Esophagus muscularis mucosa (tissue), 4 donors: ENCODE measurements around the gene CLIC4. TPM values are rescaled to one million over a fixed set of nuclear protein-coding genes. Genes with fewer than 3 reads are reported as not detected.
"Not testable (repeated sequence)": the region's sequence is repeated elsewhere in the genome, so short reads cannot be mapped to it uniquely, and the experiment has no call there.

ENCODE experiments used
- DNase-seq: peaks from one replicate; pipeline ENCODE4 v3.0.0-alpha.2; 2017; ENCODE audit errors: extremely low spot score
- H3K27ac ChIP-seq, 4 donors: fragments of 200-600 bp; sonication (generic); replicated peaks in 1 of 4; 1 replicate in 3 of 4; 2 replicates in 1 of 4; pipeline ENCODE4 v1.5.1; 2016 to 2019; ENCODE audit warnings: mild to moderate bottlenecking in 1 of 4
- H3K27me3 ChIP-seq, 4 donors: fragments of 200-600 bp; sonication (generic); one replicate each; pipeline versions ENCODE4 v1.5.1 to v1.6.0; 2016 to 2019
- H3K36me3 ChIP-seq, 4 donors: fragments of 200-600 bp; sonication (generic); one replicate each; pipeline ENCODE4 v1.5.1; 2016 to 2019
- H3K4me1 ChIP-seq, 4 donors: fragments of 200-600 bp; sonication (generic); one replicate each; pipeline ENCODE4 v1.5.1; 2016 to 2019
- H3K4me3 ChIP-seq, 4 donors: fragments of 200-600 bp; sonication (generic); 1 replicate in 2 of 4; 2 replicates in 2 of 4; pipeline ENCODE4 v1.5.1; 2016 to 2019; ENCODE audit warnings: mild to moderate bottlenecking in 4 of 4, moderate library complexity in 1 of 4
- H3K9me3 ChIP-seq, 4 donors: fragments of 200-600 bp; sonication (generic); 1 replicate in 3 of 4; 2 replicates in 1 of 4; pipeline ENCODE4 v1.5.1; 2016 to 2019
- EP300 ChIP-seq: sonication (generic); formaldehyde crosslinking; IDR thresholded peaks from one replicate; pipeline ENCODE4 v1.6.1; 2017; ENCODE audit warnings: antibody characterized with exemption
- POLR2A ChIP-seq: fragments of 450-650 bp; IDR thresholded peaks from one replicate; pipeline ENCODE4 v1.6.1; 2017; ENCODE audit warnings: antibody characterized with exemption, moderate library complexity, mild to moderate bottlenecking, low read depth
- POLR2AphosphoS5 ChIP-seq, 2 donors: sonication (generic); formaldehyde crosslinking; IDR thresholded peaks; one replicate each; pipeline ENCODE4 v1.6.1; 2017; ENCODE audit warnings: antibody characterized with exemption in 2 of 2
- WGBS: methylation state at CpG from one replicate; pipeline ENCODE4 v1.1.5; 2018; 5-methylcytosine and 5-hydroxymethylcytosine counted together
- intact Hi-C: fragments of 100-400 bp; cut with DNase I; formaldehyde crosslinking; loops from one replicate; pipeline ENCODE4 v1.15.1; 2023
- total RNA-seq, 4 donors: library from RNA; depleted of rRNA; stranded (reverse); fragments of >200 nt; gene quantifications; one replicate each; pipeline versions ENCODE4 v1.1.0 to v1.2.1, GENCODE V29; 2016
- TF ChIP-seq, protein P1 (sequence below), 3 experiments: fragments of 200-600 bp in 2 of 3; fragments of 450-650 bp in 1 of 3; sonication (generic) in 2 of 3; IDR thresholded peaks; one replicate each; pipeline ENCODE4 v1.5.1; 2017 to 2019; ENCODE audit warnings: antibody characterized with exemption in 3 of 3, mild to moderate bottlenecking in 2 of 3, moderate library complexity in 1 of 3

CLIC4 gene
- total RNA-seq, 4 donors from 2014 or later = 375 to 606 (median 595) TPM

- Histone ChIP-seq H3K27ac (peak overlapping the region; percentile 50 to 65 (median 62)), H3K4me1 (peaks cover 39 to 50% (median 42%) of the 10 kb centered on the region in 4 donors), H3K27me3 (no peaks in the 10 kb centered on the region), H3K9me3 (no peaks in the 10 kb centered on the region), H3K36me3 (no peaks in the 10 kb centered on the region), H3K4me3 (no peak overlapping the region)
- TF ChIP-seq POLR2A = no peak
- TF ChIP-seq, protein P1, sequence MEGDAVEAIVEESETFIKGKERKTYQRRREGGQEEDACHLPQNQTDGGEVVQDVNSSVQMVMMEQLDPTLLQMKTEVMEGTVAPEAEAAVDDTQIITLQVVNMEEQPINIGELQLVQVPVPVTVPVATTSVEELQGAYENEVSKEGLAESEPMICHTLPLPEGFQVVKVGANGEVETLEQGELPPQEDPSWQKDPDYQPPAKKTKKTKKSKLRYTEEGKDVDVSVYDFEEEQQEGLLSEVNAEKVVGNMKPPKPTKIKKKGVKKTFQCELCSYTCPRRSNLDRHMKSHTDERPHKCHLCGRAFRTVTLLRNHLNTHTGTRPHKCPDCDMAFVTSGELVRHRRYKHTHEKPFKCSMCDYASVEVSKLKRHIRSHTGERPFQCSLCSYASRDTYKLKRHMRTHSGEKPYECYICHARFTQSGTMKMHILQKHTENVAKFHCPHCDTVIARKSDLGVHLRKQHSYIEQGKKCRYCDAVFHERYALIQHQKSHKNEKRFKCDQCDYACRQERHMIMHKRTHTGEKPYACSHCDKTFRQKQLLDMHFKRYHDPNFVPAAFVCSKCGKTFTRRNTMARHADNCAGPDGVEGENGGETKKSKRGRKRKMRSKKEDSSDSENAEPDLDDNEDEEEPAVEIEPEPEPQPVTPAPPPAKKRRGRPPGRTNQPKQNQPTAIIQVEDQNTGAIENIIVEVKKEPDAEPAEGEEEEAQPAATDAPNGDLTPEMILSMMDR (IDR thresholded peaks at IDR 0.05) = no peak
- TF ChIP-seq POLR2AphosphoS5 (IDR thresholded peaks at IDR 0.05) = no peak
- TF ChIP-seq EP300 = no peak
- intact Hi-C loops = no loop called here
- 92% methylated on average over 4 of the region's 4 CpGs for WGBS
- DNase-seq = no peak
These were observed 18.5 kb upstream of the CLIC4 start for GRCh38 chr1:24726741-24727140.

DNA sequence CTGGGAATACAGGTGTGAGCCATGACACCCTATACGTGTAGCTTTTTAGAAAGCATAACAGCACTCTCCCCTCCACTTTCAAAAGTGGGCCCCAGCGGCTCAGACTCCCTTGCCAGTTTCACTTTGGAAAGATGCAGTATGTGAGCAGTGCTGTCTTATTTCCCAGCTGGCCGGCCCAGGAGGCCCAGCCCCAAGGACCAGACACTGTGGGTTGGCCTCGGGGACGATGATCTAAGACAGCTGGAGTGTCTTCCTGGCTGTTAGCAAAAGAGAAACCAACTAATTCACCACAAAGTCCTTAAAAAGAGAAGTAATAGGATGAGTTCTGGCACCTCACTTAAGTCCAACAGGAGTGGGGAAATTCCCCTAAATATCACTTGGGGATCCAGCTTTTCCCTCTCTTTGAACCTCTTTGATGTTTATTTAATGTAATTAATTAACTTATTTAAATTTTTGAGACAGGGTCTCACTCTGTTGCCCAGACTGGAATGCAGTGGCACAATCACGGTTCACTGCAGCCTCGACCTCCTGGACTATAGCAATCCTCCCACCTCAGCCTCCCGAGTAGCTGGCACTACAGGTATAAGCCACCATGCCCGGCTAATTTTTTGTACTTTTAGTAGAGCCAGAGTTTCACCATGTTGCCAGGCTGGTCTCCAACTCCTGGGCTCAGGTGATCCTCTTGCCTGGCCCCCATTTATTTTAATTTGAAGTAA, 17.6 kb upstream of the CLIC4 start:
- intact Hi-C loops = no loop called here
- DNase-seq = peak; percentile 94
- H3K27ac ChIP-seq = peak overlapping the region; percentile 50 to 65 (median 62)
- WGBS = 44% methylated on average over 9 of the region's 9 CpGs
- no peaks in the 10 kb centered on the region for H3K27me3 ChIP-seq
- no peak for TF ChIP-seq EP300
- peak; percentile 53 to 63 for TF ChIP-seq POLR2AphosphoS5 (IDR thresholded peaks at IDR 0.05)
- TF ChIP-seq POLR2A = no peak
- TF ChIP-seq, protein P1 (IDR thresholded peaks at IDR 0.05) = peak in 1 of 3 experiments; percentile 3
- no peaks in the 10 kb centered on the region for H3K9me3 ChIP-seq
- H3K4me3 ChIP-seq = peak overlapping the region in 2 of 4 donors; percentile 5 to 22
- H3K4me1 ChIP-seq = peaks cover 39 to 50% (median 42%) of the 10 kb centered on the region in 4 donors
- no peaks in the 10 kb centered on the region for H3K36me3 ChIP-seq

DNA sequence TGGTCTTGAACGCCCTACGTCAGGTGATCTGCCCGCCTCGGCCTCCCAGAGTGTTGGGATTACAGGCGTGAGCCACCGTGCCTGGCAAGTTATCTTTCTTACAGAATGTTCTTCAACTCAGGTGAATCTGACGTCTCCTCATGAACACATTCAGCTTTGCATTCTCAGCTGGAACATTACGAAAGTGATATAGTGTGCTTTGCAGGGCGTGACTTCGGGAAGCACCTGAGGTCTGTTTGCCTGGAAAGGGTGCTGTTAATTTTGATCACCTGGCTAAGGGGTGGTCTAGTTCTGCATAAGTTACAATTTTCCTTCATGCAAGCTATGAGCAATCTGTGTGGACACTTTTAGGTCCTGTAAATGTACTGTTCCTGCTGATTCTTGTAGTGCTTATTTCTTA, 16.3 kb upstream of the CLIC4 start:
- Histone ChIP-seq H3K27me3 (no peaks in the 10 kb centered on the region), H3K4me3 (no peak overlapping the region), H3K27ac (no peak overlapping the region), H3K4me1 (peaks cover 39 to 47% (median 41%) of the 10 kb centered on the region in 4 donors), H3K36me3 (no peaks in the 10 kb centered on the region), H3K9me3 (no peaks in the 10 kb centered on the region)
- 93% methylated on average over 10 of the region's 10 CpGs for WGBS
- TF ChIP-seq, protein P1 (IDR thresholded peaks at IDR 0.05) = no peak
- TF ChIP-seq EP300 (no peak), POLR2AphosphoS5 (IDR thresholded peaks at IDR 0.05) (no peak), POLR2A (no peak)
- intact Hi-C loops = no loop called here
- no peak for DNase-seq

DNA sequence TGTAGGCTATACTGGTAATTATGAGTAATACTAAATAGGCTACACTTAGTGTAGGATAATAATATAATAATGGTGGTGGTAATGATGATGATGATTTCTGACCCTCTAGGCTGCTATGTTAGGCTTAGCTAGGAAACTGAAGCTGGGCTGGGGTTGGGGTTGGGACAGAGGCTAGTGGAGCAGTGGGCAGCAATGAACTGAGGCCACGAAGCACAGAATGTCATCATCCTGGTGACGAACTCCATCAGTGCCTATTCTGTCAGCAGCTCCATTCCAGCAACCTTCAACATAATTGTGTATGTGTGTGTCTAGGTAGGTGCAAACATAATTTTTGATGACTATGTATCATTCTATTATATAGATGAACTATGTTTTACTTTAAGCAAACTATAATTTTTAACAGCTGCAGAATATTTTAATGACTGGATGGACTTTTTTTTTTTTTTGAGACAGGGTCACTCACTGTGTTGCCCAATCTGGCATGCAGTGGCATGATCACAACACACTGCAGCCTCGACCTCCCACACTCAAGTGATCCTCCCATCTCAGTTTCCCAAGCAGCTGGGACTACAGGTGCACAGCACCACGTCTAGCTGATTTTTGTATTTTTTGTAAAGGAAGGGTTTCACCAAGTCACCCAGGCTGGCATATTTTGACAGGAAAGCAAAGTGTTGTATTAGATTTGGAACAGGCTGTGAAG, 12.9 kb upstream of the CLIC4 start:
- no peak overlapping the region for H3K27ac ChIP-seq
- WGBS = 74% methylated on average over 4 of the region's 4 CpGs
- DNase-seq = no peak
- peaks cover 37 to 41% (median 39%) of the 10 kb centered on the region in 4 donors for H3K4me1 ChIP-seq
- intact Hi-C loops = no loop called here
- TF ChIP-seq EP300 = no peak
- no peak for TF ChIP-seq POLR2A
- TF ChIP-seq, protein P1 (IDR thresholded peaks at IDR 0.05) = no peak
- TF ChIP-seq POLR2AphosphoS5 (IDR thresholded peaks at IDR 0.05) = no peak
- H3K4me3 ChIP-seq = no peak overlapping the region
- H3K36me3 ChIP-seq = no peaks in the 10 kb centered on the region
- no peaks in the 10 kb centered on the region for H3K27me3 ChIP-seq
- H3K9me3 ChIP-seq = no peaks in the 10 kb centered on the region

DNA sequence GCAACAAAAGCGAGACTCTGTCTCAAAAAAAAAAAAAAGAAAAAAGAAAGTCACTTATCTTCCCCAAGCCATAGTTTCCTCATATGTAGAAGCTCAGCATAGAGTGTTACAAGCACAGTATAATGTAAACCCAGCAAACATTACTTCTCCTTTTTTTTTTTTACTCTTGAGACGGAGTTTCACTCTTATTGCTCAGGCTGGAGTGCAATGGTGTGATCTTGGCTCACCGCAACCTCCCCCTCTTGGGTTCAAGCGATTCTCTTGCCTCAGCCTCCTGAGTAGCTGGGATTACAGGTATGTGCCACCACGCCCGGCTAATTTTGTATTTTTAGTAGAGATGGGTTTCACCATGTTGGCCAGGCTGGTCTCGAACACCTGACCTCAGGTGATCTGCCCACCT, 11.9 kb upstream of the CLIC4 start:
- H3K4me1 ChIP-seq = peaks cover 31 to 33% (median 33%) of the 10 kb centered on the region in 4 donors
- intact Hi-C loops, H3K36me3 ChIP-seq, DNase-seq, H3K4me3 ChIP-seq, H3K9me3 ChIP-seq, H3K27ac ChIP-seq, H3K27me3 ChIP-seq: not testable (repeated sequence)
- WGBS = 86% methylated on average over 7 of the region's 7 CpGs
